ENCODE results near the gene REEP5. TPM values are rescaled to one million over a fixed set of nuclear protein-coding genes. Genes with fewer than 3 reads are reported as not detected.
"Not testable (repeated sequence)": the region's sequence is repeated elsewhere in the genome, so short reads cannot be mapped to it uniquely, and the experiment has no call there.

Gene REEP5
- polyA plus RNA-seq, 1 donor (not counting 4 experiments of a cell fraction or from before 2014, with no cell fraction given), result 298 TPM

DNA sequence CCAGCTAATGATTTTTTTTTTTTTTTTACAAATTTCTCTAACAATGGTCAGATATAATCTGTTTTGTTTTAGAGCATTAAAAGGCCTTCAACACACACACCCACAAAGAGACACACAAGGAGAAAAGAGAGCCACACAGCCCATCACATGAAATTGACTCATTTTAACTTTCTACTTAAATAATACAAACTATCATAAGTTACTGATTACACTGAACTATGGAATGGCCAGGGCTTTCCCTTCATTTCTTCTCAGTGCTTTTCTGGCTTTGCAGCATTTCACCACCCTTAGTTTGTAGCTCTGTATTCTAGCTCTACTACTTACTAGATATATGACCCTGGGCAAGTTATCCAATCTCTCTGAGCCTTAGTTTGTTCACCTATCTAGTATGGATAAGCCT is 13.2 kb downstream of the REEP5 start:
- Histone ChIP-seq H3K79me2 (ENCODE audit: control insufficient read depth, insufficient read depth, low read length) (peaks cover 64% of the 10 kb centered on the region), H3K4me3 (ENCODE audit: control insufficient read depth in 2 of 3, extremely low read depth in 1 of 3, insufficient read depth in 2 of 3, low read depth in 1 of 3, low read length in 3 of 3) (no peak overlapping the region), H3K9ac (ENCODE audit: control insufficient read depth, extremely low read depth, insufficient read depth, low read length) (no peak overlapping the region), H3K36me3 (ENCODE audit: control insufficient read depth in 2 of 2, extremely low read depth in 1 of 2, insufficient read depth in 2 of 2, low read length in 2 of 2) (peaks cover 11 to 16% of the 10 kb centered on the region in 2 experiments), H2AFZ (ENCODE audit: control insufficient read depth, low read length) (no peak overlapping the region), H3K4me1 (ENCODE audit: control insufficient read depth, extremely low read depth, insufficient read depth, low read length) (no peaks in the 10 kb centered on the region), H3K27ac (ENCODE audit: control insufficient read depth, insufficient read depth, low read length) (no peak overlapping the region), H4K20me1 (ENCODE audit: control insufficient read depth, extremely low read depth, insufficient read depth, low read length) (peaks cover 3% of the 10 kb centered on the region), H3K4me2 (ENCODE audit: control insufficient read depth, extremely low read depth, insufficient read depth, low read depth, low read length) (no peak overlapping the region), H3K27me3 (ENCODE audit: control insufficient read depth, extremely low read depth, insufficient read depth, low read length) (no peaks in the 10 kb centered on the region), H3K9me3 (ENCODE audit: control insufficient read depth, low read depth, low read length) (no peaks in the 10 kb centered on the region), H3K9me1 (ENCODE audit: control insufficient read depth, extremely low read depth, insufficient read depth, low read length) (no peaks in the 10 kb centered on the region)
- TF ChIP-seq, protein P1, sequence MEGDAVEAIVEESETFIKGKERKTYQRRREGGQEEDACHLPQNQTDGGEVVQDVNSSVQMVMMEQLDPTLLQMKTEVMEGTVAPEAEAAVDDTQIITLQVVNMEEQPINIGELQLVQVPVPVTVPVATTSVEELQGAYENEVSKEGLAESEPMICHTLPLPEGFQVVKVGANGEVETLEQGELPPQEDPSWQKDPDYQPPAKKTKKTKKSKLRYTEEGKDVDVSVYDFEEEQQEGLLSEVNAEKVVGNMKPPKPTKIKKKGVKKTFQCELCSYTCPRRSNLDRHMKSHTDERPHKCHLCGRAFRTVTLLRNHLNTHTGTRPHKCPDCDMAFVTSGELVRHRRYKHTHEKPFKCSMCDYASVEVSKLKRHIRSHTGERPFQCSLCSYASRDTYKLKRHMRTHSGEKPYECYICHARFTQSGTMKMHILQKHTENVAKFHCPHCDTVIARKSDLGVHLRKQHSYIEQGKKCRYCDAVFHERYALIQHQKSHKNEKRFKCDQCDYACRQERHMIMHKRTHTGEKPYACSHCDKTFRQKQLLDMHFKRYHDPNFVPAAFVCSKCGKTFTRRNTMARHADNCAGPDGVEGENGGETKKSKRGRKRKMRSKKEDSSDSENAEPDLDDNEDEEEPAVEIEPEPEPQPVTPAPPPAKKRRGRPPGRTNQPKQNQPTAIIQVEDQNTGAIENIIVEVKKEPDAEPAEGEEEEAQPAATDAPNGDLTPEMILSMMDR (optimal IDR thresholded peaks at IDR 0.05 in 1 of 3, IDR thresholded peaks at IDR 0.05 in 1 of 3, conservative IDR thresholded peaks at IDR 0.05 in 1 of 3; ENCODE audit: extremely low read depth in 1 of 3, insufficient read depth in 2 of 3, low read length in 3 of 3), result no peak
- TF ChIP-seq EZH2 (IDR thresholded peaks at IDR 0.05; ENCODE audit: low read length), result no peak
- dilution Hi-C loops (cut with MboI; ENCODE audit: extremely low pct_ligation_motif_present, low sequenced_read_pairs), result no loop called here
- FAIRE-seq (no peak), DNase-seq (ENCODE audit: low read depth, low spot score) (no peak)

DNA sequence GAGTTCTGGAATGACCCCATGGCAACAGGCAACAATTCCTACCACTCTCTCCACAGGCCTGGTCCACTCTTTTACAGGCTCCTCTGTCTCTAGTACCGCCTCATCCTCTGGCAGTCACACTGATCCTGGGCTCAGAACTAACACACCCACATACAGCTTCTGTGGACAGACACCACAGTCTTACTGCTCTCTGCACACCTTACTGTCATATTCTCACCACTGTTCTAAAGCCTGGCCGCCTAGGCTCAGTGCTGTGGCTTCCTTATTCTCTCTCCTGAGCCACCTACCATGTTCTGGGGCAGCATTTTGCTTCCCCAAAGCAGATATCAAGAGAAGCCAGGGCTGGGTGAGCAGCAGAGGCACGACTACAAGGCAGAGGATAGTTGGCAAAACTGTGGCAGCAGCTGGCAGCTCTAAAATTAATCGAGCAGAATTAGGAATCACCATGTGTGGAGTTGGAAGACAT is 14.8 kb downstream of the REEP5 start:
- no peak overlapping the region for H3K27ac ChIP-seq (ENCODE audit: control insufficient read depth, insufficient read depth, low read length)
- peaks cover 3% of the 10 kb centered on the region for H4K20me1 ChIP-seq (ENCODE audit: control insufficient read depth, extremely low read depth, insufficient read depth, low read length)
- no peak overlapping the region for H3K4me2 ChIP-seq (ENCODE audit: control insufficient read depth, extremely low read depth, insufficient read depth, low read depth, low read length)
- no peak overlapping the region for H2AFZ ChIP-seq (ENCODE audit: control insufficient read depth, low read length)
- no peak for TF ChIP-seq EZH2 (IDR thresholded peaks at IDR 0.05; ENCODE audit: low read length)
- H3K9me3 ChIP-seq (ENCODE audit: control insufficient read depth, low read depth, low read length), result no peaks in the 10 kb centered on the region
- peaks cover 15 to 20% of the 10 kb centered on the region in 2 experiments for H3K36me3 ChIP-seq (ENCODE audit: control insufficient read depth in 2 of 2, extremely low read depth in 1 of 2, insufficient read depth in 2 of 2, low read length in 2 of 2)
- peaks cover 63% of the 10 kb centered on the region for H3K79me2 ChIP-seq (ENCODE audit: control insufficient read depth, insufficient read depth, low read length)
- H3K4me1 ChIP-seq (ENCODE audit: control insufficient read depth, extremely low read depth, insufficient read depth, low read length), result no peaks in the 10 kb centered on the region
- no peaks in the 10 kb centered on the region for H3K9me1 ChIP-seq (ENCODE audit: control insufficient read depth, extremely low read depth, insufficient read depth, low read length)
- FAIRE-seq (no peak), DNase-seq (ENCODE audit: low read depth, low spot score) (no peak)
- no peaks in the 10 kb centered on the region for H3K27me3 ChIP-seq (ENCODE audit: control insufficient read depth, extremely low read depth, insufficient read depth, low read length)
- dilution Hi-C loops (cut with MboI; ENCODE audit: extremely low pct_ligation_motif_present, low sequenced_read_pairs), result no loop called here
- H3K4me3 ChIP-seq (ENCODE audit: control insufficient read depth in 2 of 3, extremely low read depth in 1 of 3, insufficient read depth in 2 of 3, low read depth in 1 of 3, low read length in 3 of 3), result no peak overlapping the region
- no peak overlapping the region for H3K9ac ChIP-seq (ENCODE audit: control insufficient read depth, extremely low read depth, insufficient read depth, low read length)

DNA sequence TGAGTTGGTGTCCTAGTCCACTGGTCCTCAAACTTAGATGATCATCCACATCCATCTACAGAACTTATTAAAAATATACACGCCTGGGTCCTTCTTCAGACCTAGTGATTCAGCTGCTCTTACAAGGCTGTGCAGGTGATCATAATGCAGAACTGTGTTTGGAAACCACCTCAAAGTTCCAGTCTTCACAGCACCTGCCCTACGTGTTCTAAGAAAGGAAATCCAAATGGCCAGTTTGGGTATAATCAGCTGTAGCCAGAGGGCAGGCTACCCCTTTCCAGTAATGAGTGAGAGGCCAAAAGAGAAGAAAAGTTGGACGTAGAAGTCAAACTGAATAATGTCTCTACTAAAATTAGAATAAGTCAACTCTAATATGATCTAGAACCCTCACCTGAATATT is 15.4 kb downstream of the REEP5 start:
- Histone ChIP-seq H3K9ac (ENCODE audit: control insufficient read depth, extremely low read depth, insufficient read depth, low read length) (no peak overlapping the region), H3K27ac (ENCODE audit: control insufficient read depth, insufficient read depth, low read length) (no peak overlapping the region), H3K27me3 (ENCODE audit: control insufficient read depth, extremely low read depth, insufficient read depth, low read length) (no peaks in the 10 kb centered on the region), H3K4me2 (ENCODE audit: control insufficient read depth, extremely low read depth, insufficient read depth, low read depth, low read length) (no peak overlapping the region), H3K9me1 (ENCODE audit: control insufficient read depth, extremely low read depth, insufficient read depth, low read length) (no peaks in the 10 kb centered on the region), H4K20me1 (ENCODE audit: control insufficient read depth, extremely low read depth, insufficient read depth, low read length) (peaks cover 3% of the 10 kb centered on the region), H3K4me3 (ENCODE audit: control insufficient read depth in 2 of 3, extremely low read depth in 1 of 3, insufficient read depth in 2 of 3, low read depth in 1 of 3, low read length in 3 of 3) (no peak overlapping the region), H3K36me3 (ENCODE audit: control insufficient read depth in 2 of 2, extremely low read depth in 1 of 2, insufficient read depth in 2 of 2, low read length in 2 of 2) (peaks cover 17 to 21% of the 10 kb centered on the region in 2 experiments), H3K79me2 (ENCODE audit: control insufficient read depth, insufficient read depth, low read length) (peaks cover 58% of the 10 kb centered on the region), H2AFZ (ENCODE audit: control insufficient read depth, low read length) (no peak overlapping the region), H3K9me3 (ENCODE audit: control insufficient read depth, low read depth, low read length) (no peaks in the 10 kb centered on the region), H3K4me1 (ENCODE audit: control insufficient read depth, extremely low read depth, insufficient read depth, low read length) (no peaks in the 10 kb centered on the region)
- no peak for TF ChIP-seq EZH2 (IDR thresholded peaks at IDR 0.05; ENCODE audit: low read length)
- TF ChIP-seq, protein P1 (optimal IDR thresholded peaks at IDR 0.05 in 1 of 3, IDR thresholded peaks at IDR 0.05 in 1 of 3, conservative IDR thresholded peaks at IDR 0.05 in 1 of 3; ENCODE audit: extremely low read depth in 1 of 3, insufficient read depth in 2 of 3, low read length in 3 of 3), result no peak
- no peak for DNase-seq (ENCODE audit: low read depth, low spot score)
- FAIRE-seq, result no peak
- dilution Hi-C loops (cut with MboI; ENCODE audit: extremely low pct_ligation_motif_present, low sequenced_read_pairs), result no loop called here

DNA sequence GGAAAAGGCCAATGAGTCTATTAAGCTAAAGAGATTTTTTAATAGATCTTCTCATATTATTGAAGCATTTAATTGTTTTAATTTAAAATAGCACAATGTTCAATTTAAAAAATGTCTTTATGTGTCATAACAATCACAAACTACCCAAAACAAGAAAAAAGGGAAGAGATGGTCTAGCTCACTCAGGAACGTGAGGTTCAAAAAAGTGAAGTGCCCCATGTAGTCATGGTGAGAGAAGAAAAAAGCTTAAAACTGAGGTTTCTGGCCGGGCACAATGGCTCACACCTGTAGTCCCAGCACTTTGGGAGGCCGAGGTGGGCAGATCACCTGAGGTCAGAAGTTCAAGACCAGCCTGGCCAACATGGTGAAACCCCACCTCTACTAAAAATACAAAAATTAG is 17.0 kb downstream of the REEP5 start:
- Histone ChIP-seq H3K79me2 (ENCODE audit: control insufficient read depth, insufficient read depth, low read length) (peaks cover 46% of the 10 kb centered on the region), H3K36me3 (ENCODE audit: control insufficient read depth in 2 of 2, extremely low read depth in 1 of 2, insufficient read depth in 2 of 2, low read length in 2 of 2) (peaks cover 15% of the 10 kb centered on the region in 2 experiments)
- H3K9me3 ChIP-seq (ENCODE audit: control insufficient read depth, low read depth, low read length); H4K20me1 ChIP-seq (ENCODE audit: control insufficient read depth, extremely low read depth, insufficient read depth, low read length); H3K9me1 ChIP-seq (ENCODE audit: control insufficient read depth, extremely low read depth, insufficient read depth, low read length); DNase-seq (ENCODE audit: low read depth, low spot score); H3K4me3 ChIP-seq (ENCODE audit: control insufficient read depth in 2 of 3, extremely low read depth in 1 of 3, insufficient read depth in 2 of 3, low read depth in 1 of 3, low read length in 3 of 3); FAIRE-seq; dilution Hi-C loops (cut with MboI; ENCODE audit: extremely low pct_ligation_motif_present, low sequenced_read_pairs); H3K4me2 ChIP-seq (ENCODE audit: control insufficient read depth, extremely low read depth, insufficient read depth, low read depth, low read length); H2AFZ ChIP-seq (ENCODE audit: control insufficient read depth, low read length); H3K4me1 ChIP-seq (ENCODE audit: control insufficient read depth, extremely low read depth, insufficient read depth, low read length); H3K9ac ChIP-seq (ENCODE audit: control insufficient read depth, extremely low read depth, insufficient read depth, low read length); H3K27me3 ChIP-seq (ENCODE audit: control insufficient read depth, extremely low read depth, insufficient read depth, low read length); H3K27ac ChIP-seq (ENCODE audit: control insufficient read depth, insufficient read depth, low read length): not testable (repeated sequence)

All from keratinocyte (primary cell).